BE2C (cell line): ENCODE results near the gene VPS51.

Experiments used
- DNase-seq: peaks from one replicate; pipeline ENCODE4 v3.0.0-alpha.2; 2020
- H3K27me3 ChIP-seq: fragments of 250-450 bp; sonication (Bioruptor Pico); 2 replicates; pipeline ENCODE4 v1.5.1; 2020; ENCODE audit warnings: mild to moderate bottlenecking
- H3K36me3 ChIP-seq: fragments of 250-450 bp; sonication (Bioruptor Pico); 2 replicates; pipeline ENCODE4 v1.5.1; 2020; ENCODE audit warnings: mild to moderate bottlenecking
- H3K4me1 ChIP-seq: fragments of 250-450 bp; sonication (Bioruptor Pico); 2 replicates; pipeline ENCODE4 v1.5.1; 2020
- H3K4me3 ChIP-seq: 2 replicates; pipeline ENCODE4 v1.5.1; 2011; ENCODE audit warnings: low read depth, low read length
- H3K9me3 ChIP-seq: fragments of 250-450 bp; sonication (Bioruptor Pico); 2 replicates; pipeline ENCODE4 v1.5.1; 2020
- CTCF ChIP-seq: IDR thresholded peaks from 2 replicates; pipeline ENCODE4 v1.5.1; 2012; ENCODE audit warnings: mild to moderate bottlenecking, low read depth, low read length

Gene VPS51

GRCh38 chr11:65096926-65097325 is 912 bp downstream of the VPS51 start:
- no peak for DNase-seq
- no peaks in the 10 kb centered on the region for H3K4me1 ChIP-seq
- no peak for TF ChIP-seq CTCF
- H3K27me3 ChIP-seq = no peaks in the 10 kb centered on the region
- H3K36me3 ChIP-seq = no peaks in the 10 kb centered on the region
- peak overlapping the region; percentile 69; the same call in 1 of the 2 replicates for H3K4me3 ChIP-seq
- H3K9me3 ChIP-seq = no peaks in the 10 kb centered on the region

DNA sequence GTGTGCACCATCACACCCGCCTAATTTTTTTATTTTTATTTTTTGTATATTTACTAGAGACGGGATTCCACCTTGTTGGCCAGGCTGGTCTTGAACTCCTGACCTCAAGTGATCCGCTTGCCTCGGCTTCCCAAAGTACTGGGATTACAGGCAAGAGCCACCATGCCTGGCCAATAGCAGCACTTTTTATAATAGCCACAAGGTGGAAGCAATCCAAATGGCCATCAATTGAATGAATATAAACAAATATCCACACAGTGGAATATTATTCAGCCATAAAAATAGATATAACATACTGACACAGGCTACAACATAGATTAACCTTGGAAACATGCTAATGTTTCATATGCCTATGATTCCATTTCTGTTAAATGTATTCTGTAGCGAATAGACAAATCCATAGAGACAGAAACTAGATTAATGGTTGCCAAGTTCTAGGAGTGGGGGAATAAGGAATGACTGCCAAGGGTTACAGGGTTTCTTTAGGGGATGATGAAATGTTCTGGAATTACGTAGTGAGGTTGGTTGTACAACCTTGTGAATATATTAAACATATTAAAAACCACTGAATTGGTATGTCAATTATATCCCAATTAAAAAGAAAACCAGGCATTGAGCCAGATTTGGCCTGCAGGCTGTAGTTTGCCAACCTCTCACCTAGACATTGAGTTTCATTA is 4.8 kb downstream of the VPS51 start:
- no peaks in the 10 kb centered on the region for H3K9me3 ChIP-seq
- no peaks in the 10 kb centered on the region for H3K4me1 ChIP-seq
- no peak for TF ChIP-seq CTCF
- H3K27me3 ChIP-seq = no peaks in the 10 kb centered on the region
- no peak overlapping the region for H3K4me3 ChIP-seq
- no peak for DNase-seq
- H3K36me3 ChIP-seq = no peaks in the 10 kb centered on the region

DNA sequence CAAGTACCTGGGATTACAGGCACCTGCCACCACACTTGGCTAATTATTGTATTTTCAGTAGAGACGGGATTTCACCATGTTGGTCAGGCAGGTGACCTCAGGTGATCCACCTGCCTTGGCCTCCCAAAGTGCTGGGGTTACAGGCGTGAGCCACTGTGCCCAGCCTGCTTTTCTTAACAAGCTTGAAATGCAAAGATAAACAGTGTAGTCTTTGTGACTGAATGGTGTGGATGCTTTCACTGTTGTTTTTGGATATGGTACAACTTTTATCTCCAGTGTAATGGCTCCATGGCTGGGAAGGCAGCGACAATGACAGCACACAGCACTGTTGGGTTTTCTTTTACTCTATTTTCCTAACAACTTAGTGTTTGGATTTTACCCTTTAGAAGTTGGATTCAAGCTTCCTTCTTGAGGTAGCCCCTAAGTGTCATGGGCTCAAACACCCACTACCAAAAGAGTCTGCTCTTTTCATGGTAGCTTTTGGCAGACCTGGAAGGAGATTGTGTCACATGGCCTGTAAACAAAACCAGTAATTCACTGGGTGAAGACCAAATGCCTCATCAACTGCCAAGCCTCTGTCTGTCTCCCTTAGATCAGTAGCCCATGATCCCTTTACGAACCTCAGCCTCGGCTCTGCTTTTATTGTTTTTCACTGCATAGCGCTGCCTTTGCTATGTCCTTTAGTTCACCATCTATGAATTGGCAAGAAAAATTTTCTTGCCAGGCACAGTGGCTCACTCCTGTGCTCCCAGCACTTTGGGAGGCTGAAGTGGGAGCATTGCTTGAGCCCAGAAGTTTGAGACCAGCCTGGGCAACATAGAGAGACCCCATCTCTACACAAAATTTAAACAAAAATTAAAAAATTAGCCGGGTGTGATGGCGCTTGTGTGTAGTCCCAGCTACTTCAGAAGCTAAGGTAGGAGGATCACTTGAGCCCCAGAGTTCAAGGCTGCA is 6.4 kb downstream of the VPS51 start:
- TF ChIP-seq CTCF = no peak
- no peaks in the 10 kb centered on the region for H3K9me3 ChIP-seq
- H3K4me1 ChIP-seq = no peaks in the 10 kb centered on the region
- H3K4me3 ChIP-seq = no peak overlapping the region
- no peak for DNase-seq
- no peaks in the 10 kb centered on the region for H3K27me3 ChIP-seq
- no peaks in the 10 kb centered on the region for H3K36me3 ChIP-seq

DNA sequence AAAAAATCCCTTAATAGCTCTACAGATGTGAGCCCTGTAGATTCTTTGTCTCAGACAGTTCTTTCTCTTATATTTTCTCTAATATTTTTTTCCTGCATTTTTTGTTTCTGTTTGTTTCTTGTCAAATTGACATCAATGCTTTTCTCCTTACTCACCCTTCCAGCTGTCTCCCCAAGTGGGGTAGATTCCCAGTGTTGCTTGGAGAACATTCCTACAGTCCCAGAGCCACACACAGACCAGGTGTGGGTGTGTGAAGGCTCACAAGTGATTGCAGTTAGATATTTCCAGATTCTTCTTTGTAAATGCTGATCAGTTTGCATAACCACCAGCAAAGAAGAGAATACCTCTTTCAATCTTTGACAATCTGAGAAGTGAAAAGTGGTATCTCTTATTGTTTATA is 7.5 kb downstream of the VPS51 start:
- Histone ChIP-seq H3K9me3 (no peaks in the 10 kb centered on the region), H3K4me3 (no peak overlapping the region), H3K4me1 (no peaks in the 10 kb centered on the region), H3K36me3 (no peaks in the 10 kb centered on the region), H3K27me3 (no peaks in the 10 kb centered on the region)
- no peak for TF ChIP-seq CTCF
- DNase-seq = no peak

DNA sequence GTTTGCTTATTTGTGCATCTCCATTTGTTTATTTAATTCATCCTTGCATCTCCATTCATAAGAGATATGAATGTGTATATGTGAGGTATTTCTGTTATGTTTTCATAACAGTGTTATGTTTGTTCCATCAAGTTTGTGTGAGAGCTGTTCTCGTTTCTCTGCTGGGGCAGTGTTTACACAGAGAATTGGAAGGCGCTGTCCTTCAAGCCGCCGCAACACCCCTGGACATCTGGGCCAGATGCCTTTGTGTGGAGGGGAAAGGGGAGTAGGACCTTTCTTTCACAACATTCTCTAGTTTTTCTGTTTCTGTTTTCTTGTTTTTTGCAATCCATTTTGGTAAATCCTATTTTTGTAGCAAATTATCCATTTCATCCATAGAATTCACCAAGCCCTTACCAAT is 8.6 kb downstream of the VPS51 start:
- Histone ChIP-seq H3K4me1 (no peaks in the 10 kb centered on the region), H3K27me3 (no peaks in the 10 kb centered on the region), H3K36me3 (peaks cover 3% of the 10 kb centered on the region), H3K9me3 (no peaks in the 10 kb centered on the region), H3K4me3 (no peak overlapping the region)
- no peak for DNase-seq
- no peak for TF ChIP-seq CTCF

GRCh38 chr11:65107078-65107477 is 11.1 kb downstream of the VPS51 start:
- DNase-seq = no peak
- Histone ChIP-seq H3K4me1 (peaks cover 5% of the 10 kb centered on the region), H3K4me3 (no peak overlapping the region), H3K27me3 (no peaks in the 10 kb centered on the region), H3K9me3 (no peaks in the 10 kb centered on the region), H3K36me3 (peaks cover 5% of the 10 kb centered on the region)
- no peak for TF ChIP-seq CTCF
